ENCODE measurements around the gene EFTUD2. TPM values are rescaled to one million over a fixed set of nuclear protein-coding genes. Genes with fewer than 3 reads are reported as not detected.
A peak's percentile ranks its signal among the peaks of the same experiment; 100 is the strongest.

Gene EFTUD2
- total and polyA plus RNA-seq, 2 of the 13 experiments (the other 11 are each of a cell fraction or from before 2014, with no cell fraction given), result 111 to 137 TPM

GRCh38 chr17:44915862-44916780 lies 16.9 kb upstream of the EFTUD2 start (continued):
- TF ChIP-seq ZNF770 (CRISPR knock-in tag; IDR thresholded peaks at IDR 0.05) (peak; percentile 97), ZNF512B (CRISPR knock-in tag; IDR thresholded peaks at IDR 0.05; ENCODE audit: borderline replicate concordance) (no peak), MXI1 (IDR thresholded peaks at IDR 0.05; ENCODE audit: borderline replicate concordance, low read depth, low read length) (no peak), ZNF776 (CRISPR knock-in tag; IDR thresholded peaks at IDR 0.05) (no peak), RXRA (CRISPR knock-in tag; IDR thresholded peaks at IDR 0.05) (peak; percentile 7; the same call in 1 of the 2 replicates), ZNF713 (CRISPR knock-in tag; IDR thresholded peaks at IDR 0.05) (no peak), ZBTB4 (CRISPR knock-in tag; IDR thresholded peaks at IDR 0.05; ENCODE audit: borderline replicate concordance) (no peak), NR2F2 (IDR thresholded peaks at IDR 0.05; ENCODE audit: borderline replicate concordance, low read depth) (0 out of 2 replicates have a peak, but pooled peaks have one; percentile 16), ZNF782 (CRISPR knock-in tag; IDR thresholded peaks at IDR 0.05; ENCODE audit: borderline replicate concordance) (0 out of 2 replicates have a peak, but pooled peaks have one; percentile 67), NKX3-1 (CRISPR knock-in tag; IDR thresholded peaks at IDR 0.05) (no peak), SSRP1 (CRISPR knock-in tag; IDR thresholded peaks at IDR 0.05) (no peak), E2F2 (CRISPR knock-in tag; IDR thresholded peaks at IDR 0.05; ENCODE audit: borderline replicate concordance) (no peak), MEIS2 (CRISPR knock-in tag; IDR thresholded peaks at IDR 0.05) (no peak), HNF1B (CRISPR knock-in tag; IDR thresholded peaks at IDR 0.05) (0 out of 2 replicates have a peak, but pooled peaks have one; percentile 29), THAP7 (CRISPR knock-in tag; IDR thresholded peaks at IDR 0.05) (no peak)
